Activated CD4-positive, alpha-beta T cell treated with anti-CD3 and anti-CD28 coated beads, Interleukin-10, Interleukin-2, amounts not matched to agents 100 ng/mL and 50 ng/mL, durations not matched to agents 16 hours and 8 hours (primary cell): ENCODE measurements around the gene PARP9.
A peak's percentile ranks its signal among the peaks of the same experiment; 100 is the strongest.
"Not testable (repeated sequence)": the region's sequence is repeated elsewhere in the genome, so short reads cannot be mapped to it uniquely, and the experiment has no call there.

Experiments used
- DNase-seq: peaks from one replicate; pipeline ENCODE4 v3.0.0-alpha.2; 2020

PARP9 gene

GRCh38 chr3:122516846-122517360 is 47.2 kb downstream of the PARP9 start:
- DNase-seq, result no peak

GRCh38 chr3:122515870-122516269 is 48.2 kb downstream of the PARP9 start:
- DNase-seq, result no peak

GRCh38 chr3:122515020-122515468 is 49.1 kb downstream of the PARP9 start:
- DNase-seq, result no peak

GRCh38 chr3:122514123-122515019 is 49.7 kb downstream of the PARP9 start, which contains the start of gene KPNA1:
KPNA1 (minus strand) TSS chr3:122514939; CDS start chr3:122496565, 18,374 bp downstream.
- DNase-seq, result peak; percentile 94

- no peak for DNase-seq
These were observed 50.5 kb downstream of the PARP9 start for GRCh38 chr3:122513386-122514122.

GRCh38 chr3:122512284-122512683 is 51.8 kb downstream of the PARP9 start:
- no peak for DNase-seq

- no peak for DNase-seq
These were observed 53.1 kb downstream of the PARP9 start for GRCh38 chr3:122510878-122511535.

GRCh38 chr3:122508944-122509343 is 55.2 kb downstream of the PARP9 start:
- DNase-seq, result not testable (repeated sequence)

- DNase-seq, result peak; percentile 15
These were observed 55.8 kb downstream of the PARP9 start for GRCh38 chr3:122508135-122508914.

GRCh38 chr3:122506450-122506849 is 57.6 kb downstream of the PARP9 start:
- no peak for DNase-seq

GRCh38 chr3:122505676-122506075 is 58.4 kb downstream of the PARP9 start:
- no peak for DNase-seq

GRCh38 chr3:122502941-122503340 is 61.2 kb downstream of the PARP9 start:
- DNase-seq, result no peak

- DNase-seq, result no peak
These were observed 62.0 kb downstream of the PARP9 start for GRCh38 chr3:122502139-122502538.

- not testable (repeated sequence) for DNase-seq
These were observed 63.1 kb downstream of the PARP9 start for GRCh38 chr3:122500964-122501363.

GRCh38 chr3:122498152-122498551 is 65.9 kb downstream of the PARP9 start:
- no peak for DNase-seq

GRCh38 chr3:122497425-122497824 is 66.7 kb downstream of the PARP9 start:
- DNase-seq, result peak; percentile 81

- no peak for DNase-seq
These were observed 67.6 kb downstream of the PARP9 start for GRCh38 chr3:122496508-122496907.

GRCh38 chr3:122493296-122493695 is 70.8 kb downstream of the PARP9 start:
- DNase-seq, result no peak

GRCh38 chr3:122488262-122488973 is 75.7 kb downstream of the PARP9 start:
- no peak for DNase-seq

GRCh38 chr3:122484985-122485384 is 79.1 kb downstream of the PARP9 start:
- no peak for DNase-seq

- no peak for DNase-seq
These were observed 82.7 kb downstream of the PARP9 start for GRCh38 chr3:122481390-122481789.
